Adrenal gland (tissue), 5 donors: ENCODE data around the gene HTR2C.

Source experiments
- POLR2A ChIP-seq, 2 donors: fragments of 450-650 bp; IDR thresholded peaks; one replicate each; pipeline ENCODE4 v1.6.1; 2017; ENCODE audit warnings: antibody characterized with exemption in 2 of 2, mild to moderate bottlenecking in 2 of 2, moderate library complexity in 1 of 2
- TF ChIP-seq, protein P1 (sequence below), 6 experiments: fragments of 450-650 bp in 4 of 6; fragments of 200-600 bp in 2 of 6; sonication (generic) in 1 of 6; IDR thresholded peaks; 1 replicate in 5 of 6; 2 replicates in 1 of 6; pipeline versions ENCODE4 v1.5.1 to v1.8.0; 2016 to 2021; ENCODE audit warnings: antibody characterized with exemption in 6 of 6, mild to moderate bottlenecking in 2 of 6, moderate library complexity in 1 of 6
- donor health status: DM: no; HTN: no; CAD: no.

DNA sequence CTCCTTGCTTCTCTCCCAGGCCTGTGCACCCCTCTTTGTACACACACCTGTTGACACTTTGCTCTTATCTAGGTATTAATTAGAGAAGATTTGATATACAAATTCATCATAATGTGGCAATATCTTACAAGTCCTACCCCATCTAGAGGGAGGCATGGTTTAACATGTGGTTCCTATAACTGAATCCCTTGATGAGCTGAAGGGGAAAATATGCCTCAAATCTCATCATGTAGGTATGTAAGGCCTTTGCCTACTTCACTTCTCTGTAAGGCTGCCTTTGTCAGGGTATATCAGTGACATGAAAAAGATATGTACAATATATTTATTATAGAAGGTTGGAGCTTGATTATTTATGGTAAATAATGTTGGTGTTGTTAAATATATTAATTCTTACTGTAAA, 31.9 kb downstream of the HTR2C start:
- TF ChIP-seq, protein P1, sequence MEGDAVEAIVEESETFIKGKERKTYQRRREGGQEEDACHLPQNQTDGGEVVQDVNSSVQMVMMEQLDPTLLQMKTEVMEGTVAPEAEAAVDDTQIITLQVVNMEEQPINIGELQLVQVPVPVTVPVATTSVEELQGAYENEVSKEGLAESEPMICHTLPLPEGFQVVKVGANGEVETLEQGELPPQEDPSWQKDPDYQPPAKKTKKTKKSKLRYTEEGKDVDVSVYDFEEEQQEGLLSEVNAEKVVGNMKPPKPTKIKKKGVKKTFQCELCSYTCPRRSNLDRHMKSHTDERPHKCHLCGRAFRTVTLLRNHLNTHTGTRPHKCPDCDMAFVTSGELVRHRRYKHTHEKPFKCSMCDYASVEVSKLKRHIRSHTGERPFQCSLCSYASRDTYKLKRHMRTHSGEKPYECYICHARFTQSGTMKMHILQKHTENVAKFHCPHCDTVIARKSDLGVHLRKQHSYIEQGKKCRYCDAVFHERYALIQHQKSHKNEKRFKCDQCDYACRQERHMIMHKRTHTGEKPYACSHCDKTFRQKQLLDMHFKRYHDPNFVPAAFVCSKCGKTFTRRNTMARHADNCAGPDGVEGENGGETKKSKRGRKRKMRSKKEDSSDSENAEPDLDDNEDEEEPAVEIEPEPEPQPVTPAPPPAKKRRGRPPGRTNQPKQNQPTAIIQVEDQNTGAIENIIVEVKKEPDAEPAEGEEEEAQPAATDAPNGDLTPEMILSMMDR (IDR thresholded peaks at IDR 0.05): no peak
- no peak for TF ChIP-seq POLR2A (IDR thresholded peaks at IDR 0.05)
